ENCODE results near the gene FBXL17. TPM values are rescaled to one million over a fixed set of nuclear protein-coding genes. Genes with fewer than 3 reads are reported as not detected.

FBXL17 gene
- total RNA-seq, 1 donor from 2014 or later = 21.6 TPM

DNA sequence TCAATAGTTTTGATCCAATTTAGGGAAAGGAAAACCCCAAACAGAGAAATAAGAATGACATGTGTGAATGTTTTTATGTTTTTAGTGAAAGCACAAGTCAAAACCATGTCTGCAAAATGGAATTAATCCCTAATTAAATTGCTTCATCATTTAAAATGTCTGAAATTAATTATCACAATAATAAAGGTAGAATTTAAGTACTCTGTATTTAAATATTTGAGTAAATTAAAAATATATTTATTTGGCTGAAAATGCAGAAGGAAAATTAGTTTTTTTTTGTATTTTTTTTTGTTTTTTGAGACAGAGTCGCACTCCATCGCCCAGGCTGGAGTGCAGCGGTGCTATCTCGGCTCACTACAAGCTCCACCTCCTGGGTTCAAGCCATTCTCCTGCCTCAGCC is 380.7 kb downstream of the FBXL17 start:
- Mint-ChIP-seq H3K27me3 (ENCODE audit: low read depth) (no peaks in the 10 kb centered on the region), H3K9me3 (peaks cover 5% of the 10 kb centered on the region), H3K4me3 (no peak overlapping the region), H3K4me1 (peaks cover 12% of the 10 kb centered on the region), H3K27ac (no peak overlapping the region), H3K36me3 (no peaks in the 10 kb centered on the region)
- TF ChIP-seq, protein P1, sequence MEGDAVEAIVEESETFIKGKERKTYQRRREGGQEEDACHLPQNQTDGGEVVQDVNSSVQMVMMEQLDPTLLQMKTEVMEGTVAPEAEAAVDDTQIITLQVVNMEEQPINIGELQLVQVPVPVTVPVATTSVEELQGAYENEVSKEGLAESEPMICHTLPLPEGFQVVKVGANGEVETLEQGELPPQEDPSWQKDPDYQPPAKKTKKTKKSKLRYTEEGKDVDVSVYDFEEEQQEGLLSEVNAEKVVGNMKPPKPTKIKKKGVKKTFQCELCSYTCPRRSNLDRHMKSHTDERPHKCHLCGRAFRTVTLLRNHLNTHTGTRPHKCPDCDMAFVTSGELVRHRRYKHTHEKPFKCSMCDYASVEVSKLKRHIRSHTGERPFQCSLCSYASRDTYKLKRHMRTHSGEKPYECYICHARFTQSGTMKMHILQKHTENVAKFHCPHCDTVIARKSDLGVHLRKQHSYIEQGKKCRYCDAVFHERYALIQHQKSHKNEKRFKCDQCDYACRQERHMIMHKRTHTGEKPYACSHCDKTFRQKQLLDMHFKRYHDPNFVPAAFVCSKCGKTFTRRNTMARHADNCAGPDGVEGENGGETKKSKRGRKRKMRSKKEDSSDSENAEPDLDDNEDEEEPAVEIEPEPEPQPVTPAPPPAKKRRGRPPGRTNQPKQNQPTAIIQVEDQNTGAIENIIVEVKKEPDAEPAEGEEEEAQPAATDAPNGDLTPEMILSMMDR (IDR thresholded peaks at IDR 0.05; ENCODE audit: unreplicated experiment) = no peak
- no peak for DNase-seq (ENCODE audit: low spot score in 2 of 2, unreplicated experiment in 2 of 2)

DNA sequence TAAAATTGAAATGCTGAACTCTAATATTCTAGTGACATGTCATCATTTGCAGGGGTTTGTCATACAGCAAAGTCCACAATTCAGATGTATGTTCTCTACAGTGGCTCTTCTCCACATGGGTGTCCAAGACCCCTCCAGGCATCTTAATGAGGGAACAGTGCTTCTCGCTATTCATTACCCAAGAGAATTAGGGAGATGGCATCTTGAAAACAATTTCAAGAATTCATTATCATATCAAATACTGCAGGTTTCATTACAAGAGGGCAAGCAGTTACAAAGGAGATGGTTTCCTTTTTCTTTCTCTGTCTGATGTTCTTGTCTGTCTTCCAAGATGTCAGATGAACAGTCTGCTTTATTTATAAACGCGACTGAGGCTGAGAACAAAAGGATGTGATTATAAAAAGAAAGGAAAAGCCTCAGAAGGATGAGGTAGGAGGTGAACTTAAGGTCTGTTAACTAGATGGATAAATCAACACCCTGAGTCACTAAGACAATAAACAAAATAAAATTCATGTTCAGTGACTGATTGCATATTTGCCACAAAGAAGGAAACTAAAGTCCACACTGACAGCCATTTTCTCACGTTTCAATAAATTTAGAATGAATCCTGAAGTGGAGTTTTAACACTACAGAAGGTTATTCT is 384.4 kb downstream of the FBXL17 start:
- Mint-ChIP-seq H3K27me3 (ENCODE audit: low read depth) (no peaks in the 10 kb centered on the region), H3K4me3 (no peak overlapping the region), H3K4me1 (peaks cover 4% of the 10 kb centered on the region), H3K9me3 (peaks cover 3% of the 10 kb centered on the region), H3K36me3 (no peaks in the 10 kb centered on the region), H3K27ac (no peak overlapping the region)
- TF ChIP-seq, protein P1 (IDR thresholded peaks at IDR 0.05; ENCODE audit: unreplicated experiment) = no peak
- no peak for DNase-seq (ENCODE audit: low spot score in 2 of 2, unreplicated experiment in 2 of 2)

DNA sequence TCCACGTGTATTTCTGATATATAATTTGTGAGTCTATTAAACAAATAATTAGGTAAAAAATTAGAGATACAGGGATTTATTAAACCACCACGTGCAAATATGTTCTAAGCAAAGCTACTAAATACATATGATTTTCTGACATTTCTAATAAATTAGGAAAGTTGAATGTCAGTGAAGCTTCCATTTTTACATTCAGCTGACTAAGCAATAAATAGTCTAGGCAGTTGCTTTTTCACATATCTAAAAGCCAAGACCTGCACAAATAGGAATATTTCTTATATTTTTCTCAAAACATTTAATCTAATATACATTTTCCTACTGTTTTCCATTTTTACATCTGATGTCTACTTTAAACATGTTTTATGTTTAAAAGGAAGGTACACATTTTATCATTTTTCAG is 388.6 kb downstream of the FBXL17 start:
- H3K27ac Mint-ChIP-seq = no peak overlapping the region
- DNase-seq (ENCODE audit: low spot score in 2 of 2, unreplicated experiment in 2 of 2) = no peak
- peaks cover 5% of the 10 kb centered on the region for H3K9me3 Mint-ChIP-seq
- peaks cover 4% of the 10 kb centered on the region for H3K4me1 Mint-ChIP-seq
- H3K36me3 Mint-ChIP-seq = no peaks in the 10 kb centered on the region
- H3K4me3 Mint-ChIP-seq = no peak overlapping the region
- TF ChIP-seq, protein P1 (IDR thresholded peaks at IDR 0.05; ENCODE audit: unreplicated experiment) = no peak
- no peaks in the 10 kb centered on the region for H3K27me3 Mint-ChIP-seq (ENCODE audit: low read depth)

DNA sequence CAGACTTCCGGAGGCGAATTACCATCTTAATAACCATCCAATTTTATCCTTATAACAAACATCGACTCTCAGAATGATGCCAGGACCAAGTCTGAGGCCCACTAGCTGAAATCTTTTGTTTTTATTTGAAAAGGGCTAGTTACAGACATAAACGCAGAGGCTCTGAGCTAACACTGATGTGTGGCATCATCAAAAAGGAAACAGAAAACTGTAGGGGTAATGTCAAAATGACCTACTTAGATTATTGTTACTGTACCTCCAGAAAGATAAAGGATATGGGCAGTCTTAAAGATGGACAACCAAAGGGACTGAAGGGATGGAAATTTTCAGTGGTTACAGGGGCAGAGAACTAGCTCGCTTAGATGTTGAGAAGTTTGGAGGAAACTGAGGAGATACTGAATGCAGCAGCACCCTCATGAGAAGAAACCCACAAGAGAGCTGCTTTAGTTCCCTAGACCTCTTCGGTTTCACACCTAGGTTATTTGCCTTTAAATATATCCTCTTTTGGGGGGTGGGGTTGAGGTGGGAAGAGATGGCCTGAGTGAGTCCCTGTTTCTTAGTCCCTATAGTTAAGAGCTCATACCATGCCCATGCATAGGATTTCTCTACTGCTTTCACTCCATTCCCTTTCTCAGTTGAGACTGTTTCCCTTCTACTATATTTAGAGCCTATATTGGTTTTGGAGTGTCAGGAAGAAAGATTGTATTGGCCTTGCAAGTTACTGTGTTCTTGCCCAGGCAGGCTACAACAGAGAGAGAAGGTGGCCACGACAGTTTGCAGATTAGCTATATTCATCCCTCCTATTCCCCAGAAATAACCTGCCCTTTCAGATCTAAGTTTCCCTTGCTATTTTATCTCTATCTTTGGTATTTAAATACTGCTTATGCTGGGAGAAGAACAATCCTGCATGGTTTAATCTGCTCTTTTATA is 390.8 kb downstream of the FBXL17 start:
- TF ChIP-seq, protein P1 (IDR thresholded peaks at IDR 0.05; ENCODE audit: unreplicated experiment) = no peak
- no peak overlapping the region for H3K4me3 Mint-ChIP-seq
- no peak overlapping the region for H3K27ac Mint-ChIP-seq
- DNase-seq (ENCODE audit: low spot score in 2 of 2, unreplicated experiment in 2 of 2) = no peak
- H3K4me1 Mint-ChIP-seq = no peaks in the 10 kb centered on the region
- H3K27me3 Mint-ChIP-seq (ENCODE audit: low read depth) = no peaks in the 10 kb centered on the region
- H3K9me3 Mint-ChIP-seq = peaks cover 5% of the 10 kb centered on the region
- H3K36me3 Mint-ChIP-seq = no peaks in the 10 kb centered on the region

DNA sequence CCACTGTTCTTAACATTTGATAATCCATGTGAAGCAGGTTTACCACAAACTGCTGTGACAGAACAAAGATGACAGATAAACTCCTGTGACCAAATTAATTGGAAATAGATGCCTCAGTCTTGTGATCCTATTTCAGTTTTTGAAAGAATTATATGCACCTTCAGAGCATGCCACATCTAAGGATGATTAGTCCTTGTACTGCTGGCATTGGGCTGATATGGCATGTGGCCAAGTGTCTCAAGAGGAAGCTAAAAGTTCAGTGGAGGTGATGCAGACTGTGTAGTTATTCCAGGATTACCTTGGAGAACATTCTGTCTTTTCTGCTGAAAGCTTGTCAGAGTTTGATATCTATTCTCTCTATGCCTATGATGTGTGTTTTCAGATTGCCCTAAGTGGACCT is 396.8 kb downstream of the FBXL17 start:
- DNase-seq (ENCODE audit: low spot score in 2 of 2, unreplicated experiment in 2 of 2) = no peak
- Mint-ChIP-seq H3K4me1 (peaks cover 18% of the 10 kb centered on the region), H3K27me3 (ENCODE audit: low read depth) (no peaks in the 10 kb centered on the region), H3K9me3 (peaks cover 5% of the 10 kb centered on the region), H3K4me3 (no peak overlapping the region), H3K27ac (no peak overlapping the region), H3K36me3 (no peaks in the 10 kb centered on the region)
- TF ChIP-seq, protein P1 (IDR thresholded peaks at IDR 0.05; ENCODE audit: unreplicated experiment) = no peak

Measured in mesothelial cell of epicardium (in vitro differentiated cells).